HG02588 (cell line): ENCODE data around the gene PFKP.
A peak's percentile ranks its signal among the peaks of the same experiment; 100 is the strongest.
"Not testable (repeated sequence)": the region's sequence is repeated elsewhere in the genome, so short reads cannot be mapped to it uniquely, and the experiment has no call there.

Experiments used
- ATAC-seq: cut with Tn5 transposase; IDR thresholded peaks from one replicate; pipeline ENCODE4 v1.9.1; 2021; ENCODE audit warnings: mild to moderate bottlenecking, moderate library complexity; ENCODE audit not compliant: unreplicated experiment

PFKP gene

DNA sequence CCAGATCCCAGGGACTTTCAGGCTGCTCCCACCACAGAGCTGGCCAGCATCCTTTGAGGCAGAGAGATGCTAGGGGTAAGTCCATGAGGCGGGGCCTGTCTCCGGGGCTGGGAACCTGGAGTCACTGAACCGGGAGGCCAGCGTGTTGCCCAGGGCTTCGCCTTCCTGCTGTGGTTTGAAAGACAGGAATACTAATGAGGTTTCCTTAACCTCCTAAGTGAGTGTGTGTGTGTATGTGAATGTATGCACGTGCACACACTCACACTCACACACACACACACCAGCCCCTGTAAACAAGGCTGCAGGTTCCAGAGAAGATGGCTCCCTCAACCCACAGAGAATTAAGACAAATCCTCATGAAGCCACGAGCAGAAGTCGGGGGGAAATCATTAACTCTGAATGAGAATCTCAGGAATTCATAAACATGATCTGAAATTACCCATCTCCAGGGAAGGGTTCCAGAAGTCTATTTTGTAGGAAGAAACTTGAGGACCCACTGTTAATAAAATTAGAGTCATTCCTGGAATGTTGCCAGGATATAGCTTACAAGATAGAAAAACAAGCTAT, 20.3 kb upstream of the PFKP start:
- no peak for ATAC-seq

DNA sequence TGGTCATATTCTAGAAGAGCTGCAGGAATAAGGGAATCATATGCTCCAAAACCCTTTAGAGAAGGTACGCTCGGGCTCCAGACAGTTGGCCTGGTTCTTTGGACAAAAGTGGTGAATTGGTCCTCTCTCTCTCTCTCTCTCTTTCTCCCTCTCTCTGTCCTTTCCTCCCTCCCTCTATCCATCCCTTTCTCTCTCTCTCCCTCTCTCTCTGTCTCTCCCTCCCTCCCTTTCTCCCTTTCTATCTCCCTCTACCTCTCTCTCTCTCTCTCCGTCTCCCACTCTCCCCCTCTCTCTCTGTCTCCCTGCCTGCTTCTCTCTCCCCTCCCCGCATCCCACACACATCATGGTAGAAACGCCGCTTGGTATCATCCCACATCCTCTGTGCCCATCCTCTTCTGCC, 19.8 kb upstream of the PFKP start:
- ATAC-seq = no peak

DNA sequence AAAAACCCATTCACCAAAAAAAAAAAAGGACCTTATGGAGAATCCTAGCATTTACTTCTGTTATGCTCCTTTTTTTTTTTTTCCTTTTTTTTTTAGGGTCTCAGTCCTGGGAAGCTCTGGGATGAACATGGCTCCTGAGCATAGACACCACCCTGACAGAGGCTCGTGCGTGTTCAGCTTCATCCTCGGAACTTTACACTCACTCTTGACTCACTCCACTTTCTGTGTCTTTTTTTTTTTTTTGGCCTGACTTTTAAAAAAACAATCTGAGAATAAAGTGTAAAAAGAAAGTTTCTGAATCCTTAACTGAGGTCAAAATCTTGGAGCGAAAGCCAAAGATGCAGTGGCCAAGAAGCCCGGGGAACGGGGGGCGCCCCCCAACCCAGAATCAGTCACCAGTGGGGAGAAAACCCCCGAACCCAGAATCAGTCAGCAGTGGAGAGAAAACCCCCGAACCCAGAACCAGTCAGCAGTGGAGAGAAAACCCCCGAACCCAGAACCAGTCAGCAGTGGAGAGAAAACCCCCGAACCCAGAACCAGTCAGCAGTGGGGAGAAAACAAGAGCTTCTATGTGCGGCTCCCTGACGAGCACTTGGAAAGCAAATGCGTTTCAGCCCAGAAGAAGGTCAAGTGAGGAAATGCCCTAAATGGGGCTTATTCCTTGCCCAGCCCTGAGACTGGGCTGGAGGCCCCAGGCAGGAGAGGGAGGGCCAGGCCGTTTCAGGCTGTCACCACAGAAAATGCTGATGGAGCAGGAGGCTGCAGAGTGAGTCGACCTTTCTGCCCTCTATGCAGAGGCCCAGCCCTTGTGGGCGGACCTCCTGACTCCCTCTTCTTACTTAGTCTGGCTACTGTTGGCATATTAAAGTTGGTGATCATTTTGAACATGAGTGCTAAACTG, 19.0 kb upstream of the PFKP start:
- ATAC-seq = no peak

DNA sequence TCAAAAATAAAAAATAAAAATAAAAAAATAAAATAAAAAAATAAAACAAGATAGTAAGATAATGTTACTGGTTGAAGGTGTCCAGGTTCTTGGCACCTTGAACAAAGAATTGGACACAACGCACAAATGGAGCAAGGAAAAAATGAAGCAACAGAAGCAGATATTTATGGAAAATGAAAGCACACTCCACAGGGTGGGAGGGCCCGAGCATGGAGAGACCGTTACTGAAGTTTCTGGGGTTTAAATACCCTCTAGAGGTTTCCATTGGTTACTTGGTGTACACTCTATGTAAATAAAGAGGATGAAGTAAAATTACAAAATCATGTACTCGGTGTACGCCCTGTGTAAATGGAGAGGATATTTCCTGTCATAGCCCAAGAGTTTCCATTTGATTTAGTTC, 15.7 kb upstream of the PFKP start:
- ATAC-seq = no peak

DNA sequence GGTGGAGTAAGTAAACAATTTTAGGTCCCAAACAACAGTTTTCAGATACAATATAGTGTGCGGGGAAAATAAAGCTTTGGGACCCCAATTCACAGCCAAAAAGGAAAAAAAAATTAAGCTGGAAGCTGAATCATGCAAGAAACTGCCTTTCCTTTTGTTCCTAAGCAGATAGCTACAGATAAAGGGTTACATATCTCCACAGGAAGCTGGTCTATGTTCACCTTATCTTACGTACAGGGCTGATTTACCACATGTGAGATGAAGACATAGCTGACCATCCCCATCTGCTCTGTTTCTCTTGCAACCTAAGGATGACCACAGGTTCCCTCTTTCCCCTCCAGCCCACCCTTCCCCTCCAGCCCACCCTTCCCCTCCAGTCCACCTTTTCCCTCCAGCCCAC, 14.2 kb upstream of the PFKP start:
- ATAC-seq = no peak

DNA sequence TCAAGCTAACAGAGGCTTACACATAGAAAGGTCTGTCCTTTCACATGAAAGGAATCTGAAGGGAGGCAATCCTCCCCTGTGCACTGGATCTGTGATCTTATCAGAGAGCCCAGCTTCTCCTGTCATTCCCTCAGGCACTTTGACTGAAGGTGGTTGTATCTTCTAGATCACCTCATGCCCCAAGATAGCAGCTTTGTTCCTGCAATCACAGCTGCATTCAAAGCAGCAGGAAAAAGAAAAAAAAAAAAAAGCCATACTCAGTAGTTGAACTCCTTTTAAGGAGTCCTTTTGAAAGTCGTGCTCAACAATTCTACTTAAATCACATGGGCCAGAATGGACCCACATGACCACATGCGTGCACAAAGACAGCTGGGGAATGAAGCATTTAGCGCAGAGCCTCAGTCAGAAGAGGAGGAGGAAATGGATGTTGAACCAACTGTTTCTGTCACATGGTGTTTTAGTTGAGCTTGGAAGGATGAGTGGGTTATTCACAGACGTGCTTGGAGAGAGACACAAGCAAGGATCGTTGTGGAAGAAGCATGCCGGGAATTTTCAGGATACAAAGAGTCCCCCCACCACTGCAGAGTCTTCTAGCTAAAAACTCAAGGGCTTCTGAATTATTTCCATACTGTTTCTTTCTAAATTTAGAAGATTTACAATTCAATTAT, 13.0 kb upstream of the PFKP start:
- no peak for ATAC-seq

DNA sequence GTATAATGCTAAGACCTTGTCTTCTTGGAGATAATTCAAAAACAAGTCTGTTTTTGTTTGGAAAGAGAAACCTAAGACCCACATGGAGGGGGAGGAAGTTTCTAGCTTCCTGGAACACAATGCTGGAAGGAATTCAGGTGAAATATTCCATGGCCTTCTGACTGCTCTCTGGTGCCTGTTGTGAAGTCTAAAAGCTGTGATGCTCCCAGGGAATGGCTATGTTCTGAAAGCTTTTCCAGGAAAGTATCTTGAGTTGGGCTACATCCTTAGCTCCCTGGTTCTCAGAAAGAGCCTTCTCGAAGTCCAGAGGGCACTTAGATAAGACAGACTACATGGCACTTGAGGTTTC, 12.5 kb upstream of the PFKP start:
- ATAC-seq = no peak

DNA sequence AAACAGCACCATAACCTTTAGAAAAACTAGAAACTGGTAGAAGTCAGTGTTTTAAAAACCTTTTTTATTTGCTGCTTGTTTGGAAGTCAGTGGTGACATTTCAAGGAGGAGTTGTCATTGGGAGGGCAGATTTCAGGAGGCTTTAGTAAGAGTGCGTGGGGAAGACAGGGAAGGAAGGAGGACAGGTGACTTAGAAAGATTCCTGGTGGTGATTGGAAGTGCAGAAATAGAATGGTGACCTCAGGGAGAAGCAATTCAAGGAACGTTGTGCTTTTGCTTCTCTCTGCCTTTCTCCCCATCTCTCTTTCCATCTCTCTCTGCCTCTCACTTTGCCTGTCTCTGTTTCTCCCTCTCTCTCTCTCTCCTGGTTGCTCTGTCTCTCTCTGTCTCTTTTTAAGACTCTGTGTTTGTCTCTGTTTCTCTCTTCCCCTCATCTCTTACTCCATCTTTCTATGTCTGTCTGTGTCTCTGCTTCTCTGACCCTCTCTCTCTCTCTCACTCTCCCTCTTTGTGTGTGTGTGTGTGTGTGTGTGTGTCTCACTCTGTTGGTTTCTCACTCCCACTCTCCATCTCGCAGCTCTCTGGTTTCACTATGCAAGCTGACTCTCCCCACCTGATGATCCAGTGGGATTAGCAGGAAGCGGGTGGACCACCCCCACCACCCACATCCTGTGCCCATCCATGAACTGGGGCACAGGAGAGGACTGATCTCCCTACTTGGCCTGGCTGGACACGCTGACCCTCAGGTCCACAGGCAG, 10.9 kb upstream of the PFKP start:
- ATAC-seq = no peak

DNA sequence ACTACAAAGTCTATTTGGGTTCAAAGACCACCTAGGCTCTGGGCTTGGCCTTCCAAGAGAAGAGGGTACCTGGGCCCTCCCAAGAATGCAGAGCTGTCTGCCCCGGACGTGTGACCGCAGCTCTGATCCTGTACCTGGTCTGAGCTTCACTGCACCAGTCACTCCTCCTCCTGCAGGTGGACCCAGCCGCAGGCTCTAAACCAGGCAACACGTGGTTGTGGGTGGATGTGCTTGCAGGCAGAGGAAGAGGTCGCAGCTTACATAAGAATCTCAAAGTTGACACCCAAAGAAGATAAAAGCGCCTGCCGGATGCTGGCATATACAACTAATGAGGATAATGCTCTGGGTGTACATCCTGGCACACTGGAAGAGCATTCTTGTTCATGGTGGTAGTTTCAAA, 9.4 kb upstream of the PFKP start:
- ATAC-seq = no peak

DNA sequence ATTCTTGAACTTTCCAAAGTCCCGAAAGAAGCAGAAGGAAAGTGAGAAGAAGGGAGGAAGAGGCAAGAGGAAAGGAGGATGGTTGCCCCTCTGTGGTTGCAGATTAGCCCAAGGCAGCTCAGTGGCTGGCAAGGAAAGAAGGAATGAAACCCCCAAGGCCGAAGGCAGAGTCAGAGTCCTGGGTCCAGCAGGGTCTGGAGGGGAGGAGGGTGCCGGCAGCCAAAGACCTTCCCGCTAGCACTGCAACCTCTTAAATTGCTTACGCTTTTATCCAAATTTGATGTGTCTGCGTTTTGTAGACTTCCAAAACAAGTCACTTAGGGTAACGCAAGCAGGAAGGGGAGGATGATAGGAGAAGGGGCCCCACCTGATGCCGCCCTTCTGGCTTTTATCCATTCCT, 7.4 kb upstream of the PFKP start:
- no peak for ATAC-seq

DNA sequence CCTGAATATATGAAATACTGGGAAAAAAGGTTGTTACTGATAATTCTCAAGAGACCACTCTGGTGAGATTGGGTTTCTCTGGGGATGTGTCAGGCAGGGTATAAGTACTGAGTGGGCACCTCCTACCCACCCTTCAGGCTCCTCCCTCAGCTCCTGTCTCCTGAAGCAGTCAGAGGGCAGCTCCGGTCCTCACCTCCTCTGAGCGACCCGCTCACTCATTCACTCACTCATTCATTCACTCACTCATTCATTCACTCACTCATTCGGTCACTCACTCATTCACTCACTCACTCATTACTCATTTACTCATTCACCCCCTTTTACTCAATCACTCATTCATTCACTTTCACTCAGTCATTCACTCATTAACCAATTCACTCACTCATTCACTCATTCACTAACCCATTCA, 6.9 kb upstream of the PFKP start:
- no peak for ATAC-seq

DNA sequence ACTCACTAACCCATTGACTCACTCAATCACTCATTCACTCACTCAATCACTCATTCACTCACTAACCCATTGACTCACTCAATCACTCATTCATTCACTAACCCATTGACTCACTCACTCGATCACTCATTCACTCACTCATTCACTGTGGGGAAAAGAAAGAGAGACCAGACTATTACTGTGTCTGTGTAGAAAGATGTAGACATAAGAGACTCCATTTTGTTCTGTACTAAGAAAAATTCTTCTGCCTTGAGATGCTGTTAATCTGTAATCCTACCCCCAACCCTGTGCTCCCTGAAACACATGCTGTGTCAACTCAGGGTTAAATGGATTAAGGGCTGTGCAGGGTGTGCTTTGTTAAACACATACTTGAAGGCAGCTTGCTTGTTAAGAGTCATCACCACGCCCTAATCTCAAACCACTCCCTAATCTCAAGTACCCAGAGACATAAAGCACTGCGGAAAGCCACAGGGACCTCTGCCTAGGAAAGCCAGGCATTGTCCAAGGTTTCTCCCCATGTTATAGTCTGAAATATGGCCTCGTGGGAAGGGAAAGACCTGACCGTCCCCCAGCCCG, 5.9 kb upstream of the PFKP start:
- not testable (repeated sequence) for ATAC-seq

DNA sequence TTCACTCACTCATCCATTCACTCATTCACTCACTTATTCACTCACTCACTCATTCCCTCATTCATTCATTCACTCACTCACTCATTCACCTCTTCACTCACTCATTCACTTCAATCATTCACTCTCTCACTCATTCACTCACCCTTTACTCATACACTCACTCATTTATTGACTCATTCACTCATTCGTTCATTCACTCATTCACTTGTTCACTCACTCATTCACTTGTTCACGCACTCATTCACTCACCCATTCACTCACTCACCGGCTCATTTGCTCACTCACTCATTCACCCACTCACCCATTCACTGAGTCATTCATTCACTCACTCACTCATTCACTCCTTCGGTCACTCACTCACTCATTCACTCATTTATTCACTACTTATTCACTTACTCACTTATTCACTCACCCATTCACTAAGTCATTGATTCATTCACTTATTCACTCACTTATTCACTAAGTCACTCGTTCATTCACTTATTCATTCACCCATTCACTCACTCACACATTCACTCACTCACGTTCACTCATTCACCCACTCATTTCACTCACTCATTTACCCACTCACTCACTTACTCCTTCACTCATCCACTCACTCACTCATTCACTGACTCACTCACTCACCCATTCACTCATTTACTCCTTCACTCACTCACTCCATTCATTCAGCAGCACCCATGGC, 4.7 kb upstream of the PFKP start:
- ATAC-seq = no peak

DNA sequence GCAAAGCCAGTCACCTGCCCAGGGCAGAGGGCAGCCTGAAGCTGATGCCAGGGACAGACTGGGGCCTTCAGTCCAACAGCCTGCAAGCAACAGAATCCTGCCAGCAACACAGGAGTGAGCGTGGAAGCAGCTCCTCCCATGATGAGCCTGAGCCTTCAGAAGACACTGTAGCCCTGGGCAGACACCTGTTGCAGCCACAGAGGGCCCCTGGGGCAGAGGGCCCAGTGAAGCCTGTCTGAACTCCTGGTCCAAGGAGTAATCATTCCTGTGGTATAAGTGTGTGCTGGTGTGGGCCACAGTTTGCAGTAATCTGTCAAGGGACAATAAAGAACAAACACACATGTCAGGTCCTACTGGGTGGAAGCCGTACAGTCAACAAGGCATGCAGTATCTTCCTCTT, 2.9 kb upstream of the PFKP start:
- ATAC-seq = no peak

DNA sequence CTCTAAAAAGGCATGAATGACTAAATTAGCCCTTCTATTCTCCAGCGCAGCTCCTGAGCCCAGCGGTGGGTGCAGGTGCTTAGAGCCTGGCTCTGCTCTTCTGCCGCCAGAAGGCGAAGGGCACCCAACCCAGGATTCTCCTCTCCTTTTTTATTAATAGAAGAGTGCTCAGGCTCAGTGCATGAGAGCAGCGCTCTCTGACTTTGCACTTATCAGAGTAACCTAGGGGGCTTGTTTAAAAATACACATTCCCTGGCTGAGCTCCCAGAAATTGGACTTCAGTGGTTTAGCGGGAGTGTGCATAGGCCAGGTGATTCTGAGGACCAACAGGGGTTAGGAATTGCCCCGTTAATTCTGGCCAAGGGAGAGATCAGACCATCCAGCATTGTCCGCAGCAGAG, 1.7 kb upstream of the PFKP start:
- ATAC-seq = no peak

DNA sequence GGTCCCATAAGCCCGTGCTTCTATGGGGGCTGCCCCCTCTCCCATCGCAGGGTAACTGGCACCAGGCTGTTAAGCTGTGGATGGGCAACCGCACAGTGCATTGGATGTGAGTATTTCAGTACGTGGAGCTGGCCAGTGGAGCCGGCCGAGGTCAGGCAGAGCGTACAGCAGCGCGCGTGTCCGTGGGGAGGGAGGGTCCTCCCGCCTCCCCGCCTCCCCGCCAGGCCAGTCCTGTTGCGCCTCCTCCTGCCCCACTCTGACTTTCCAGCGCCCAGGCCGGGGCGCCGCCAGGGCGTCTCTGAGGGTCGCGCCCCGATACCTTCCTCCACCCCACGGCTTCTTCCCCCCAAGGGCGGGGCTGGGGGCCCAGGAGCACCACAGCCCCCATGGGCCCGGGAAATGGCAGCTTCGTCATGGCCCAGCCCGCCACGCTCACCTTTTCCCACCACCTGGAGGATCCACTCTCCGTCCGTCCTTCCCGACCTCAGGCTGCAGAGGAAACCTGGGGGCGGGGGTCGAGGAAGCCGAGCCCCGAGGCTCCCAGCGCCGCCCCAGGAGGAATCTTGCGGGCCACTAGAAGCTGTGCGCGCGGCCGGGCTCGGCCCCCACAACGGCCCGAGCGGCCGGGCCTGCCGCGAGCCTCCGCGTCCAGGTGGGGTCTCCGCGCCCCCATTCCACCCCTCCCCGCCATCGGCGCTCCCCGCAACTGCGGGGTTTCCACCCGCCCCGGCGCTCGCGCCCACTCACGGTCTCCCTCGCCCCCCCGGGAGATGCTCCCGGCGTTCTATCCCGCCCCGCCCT, 831 bp upstream of the PFKP start:
- ATAC-seq = no peak

DNA sequence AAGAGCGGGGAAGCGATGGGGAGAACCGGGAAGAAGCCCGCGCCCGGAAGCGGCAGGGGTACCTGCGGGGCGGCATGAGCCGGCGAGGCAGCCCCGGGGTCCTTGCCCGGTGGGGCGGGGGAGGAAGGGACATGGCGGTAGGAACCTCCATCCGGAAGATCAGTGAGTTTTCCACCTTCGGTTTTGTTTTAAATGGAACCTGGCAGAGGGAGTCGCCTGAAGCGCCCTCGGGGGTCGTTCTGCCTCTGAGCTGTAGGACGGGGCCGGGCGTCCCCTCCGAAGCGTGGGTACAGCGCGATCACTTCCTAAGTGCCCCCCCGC, 471 bp downstream of the PFKP start:
- no peak for ATAC-seq

DNA sequence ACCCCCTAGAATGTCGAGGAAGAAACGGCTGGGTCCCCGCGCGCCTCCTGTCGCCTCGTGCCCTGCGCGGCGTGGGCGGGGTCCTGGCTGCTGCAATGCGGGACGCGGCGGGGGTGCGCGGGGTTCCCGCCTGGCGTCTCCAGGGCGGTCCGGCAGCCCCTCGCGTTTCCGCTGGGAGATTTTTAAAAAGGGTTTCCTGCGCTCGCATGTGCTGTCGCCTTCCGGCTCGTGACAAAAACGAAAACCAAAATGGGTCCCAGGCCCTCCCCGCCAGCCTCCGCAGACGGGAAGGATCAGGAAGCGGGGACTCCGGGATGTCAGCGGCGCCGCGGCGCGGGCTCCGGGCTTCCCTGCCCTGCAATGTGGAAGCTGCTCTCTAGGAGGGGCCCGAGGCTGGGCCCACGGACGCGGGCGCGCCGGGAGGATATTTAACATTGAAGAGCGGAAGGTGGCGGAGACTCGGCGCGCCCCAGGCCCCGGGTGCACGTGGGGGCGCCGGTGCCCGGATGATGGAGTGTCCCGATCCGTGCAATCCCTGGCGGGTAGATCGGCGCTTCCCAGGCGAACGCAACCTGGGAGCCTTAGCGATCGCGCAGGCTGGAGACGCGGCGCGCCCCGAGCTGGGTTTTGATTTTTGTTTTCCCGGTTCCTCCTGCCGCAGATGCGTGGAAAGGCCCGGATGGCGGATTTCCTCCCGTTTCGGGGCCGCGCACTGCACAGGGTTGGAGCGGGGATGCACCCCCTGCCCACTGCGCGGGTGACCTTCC, 1.0 kb downstream of the PFKP start:
- ATAC-seq = peak; percentile 37
